HepG2 (cell line): ENCODE data around the gene AFF2. TPM values are rescaled to one million over a fixed set of nuclear protein-coding genes. Genes with fewer than 3 reads are reported as not detected.

Source experiments
- ATAC-seq: fragments of 200-7000 bp; cut with Tn5 transposase; 3 replicates; pipeline ENCODE4 v1.9.1; 2020; ENCODE audit warnings: mild to moderate bottlenecking, moderate library complexity
- BruUV-seq: library from RNA; stranded (reverse); fragments of 400-500 nt; replicated peaks from 2 replicates; lab custom pipeline; 2021; lab: Mats Ljungman, UMichigan
- CTCF ChIA-PET: fragments of 300-600 bp; formaldehyde crosslinking; extraction: SDS; loops from one replicate; lab custom pipeline; 2021; ENCODE audit warnings: low total read pairs, inconsistent platforms, low intra/inter-chr PET ratio; lab: Yijun Ruan, JAX
- POLR2A ChIA-PET: fragments of 350-600 bp; sonication (Branson Sonifier 250); formaldehyde crosslinking; loops from one replicate; lab custom pipeline; 2020; ENCODE audit warnings: antibody characterized with exemption, inconsistent platforms; lab: Yijun Ruan, JAX
- DNase-seq: peaks from one replicate; pipeline ENCODE4 v3.0.0-alpha.2; 2015; ENCODE audit warnings: low spot score
- FAIRE-seq: peaks from 3 replicates; lab custom pipeline; 2011; peaks lifted over from hg19 to GRCh38; lab: Jason Lieb, UNC
- H2AFZ ChIP-seq: one replicate; pipeline ENCODE4 v1.6.1; 2011; ENCODE audit warnings: low read length, inconsistent platforms
- H3K27ac ChIP-seq: fragments of 300-600 bp; 3 replicates; pipeline ENCODE4 v1.8.0; 2011; ENCODE audit warnings: mixed run types, mild to moderate bottlenecking, mixed read lengths, low read length, inconsistent platforms; ENCODE audit not compliant: insufficient read depth; ENCODE audit errors: extremely low read length
- H3K27me3 ChIP-seq, 2 experiments: fragments of 200-600 bp in 1 of 2; 2 replicates in 1 of 2; 3 replicates in 1 of 2; pipeline versions ENCODE4 v1.6.0 to v1.8.0; 2011; ENCODE audit warnings: low read length in 2 of 2, mild to moderate bottlenecking in 2 of 2, moderate library complexity in 2 of 2, inconsistent platforms in 1 of 2; ENCODE audit not compliant: insufficient read depth in 2 of 2, control insufficient read depth in 1 of 2
- H3K36me3 ChIP-seq, 2 experiments: fragments of 200-600 bp in 1 of 2; replicated peaks in 1 of 2; 2 replicates in 1 of 2; 3 replicates in 1 of 2; pipeline versions ENCODE4 v1.5.1 to v1.8.0; 2011; ENCODE audit warnings: low read length in 2 of 2, inconsistent platforms in 1 of 2; ENCODE audit not compliant: insufficient read depth in 2 of 2, control insufficient read depth in 1 of 2
- H3K4me1 ChIP-seq: 2 replicates; pipeline ENCODE4 v1.5.1; 2012; ENCODE audit warnings: low read length, inconsistent platforms; ENCODE audit not compliant: insufficient read depth
- H3K4me2 ChIP-seq: 2 replicates; pipeline ENCODE4 v1.6.0; 2011; ENCODE audit warnings: low read depth, low read length, inconsistent platforms
- H3K4me3 ChIP-seq, 3 experiments: fragments of 200-600 bp in 1 of 3; sonication (generic), shearing (Covaris generic) in 1 of 3; replicated peaks in 1 of 3; 2 replicates each; pipeline ENCODE4 v1.5.1; 2011 to 2016; ENCODE audit warnings: low read length in 3 of 3, inconsistent platforms in 2 of 3, low read depth in 2 of 3, mild to moderate bottlenecking in 2 of 3, control low read depth in 1 of 3, mixed read lengths in 1 of 3; ENCODE audit not compliant: insufficient read depth in 1 of 3
- H3K79me2 ChIP-seq: one replicate; pipeline ENCODE4 v1.6.1; 2011; ENCODE audit warnings: low read length, inconsistent platforms; ENCODE audit not compliant: insufficient read depth
- H3K9ac ChIP-seq: 2 replicates; pipeline ENCODE4 v1.6.0; 2011; ENCODE audit warnings: mild to moderate bottlenecking, low read depth, low read length, inconsistent platforms; ENCODE audit not compliant: insufficient read depth
- H3K9me3 ChIP-seq: 2 replicates; pipeline ENCODE4 v1.5.1; 2012; ENCODE audit warnings: mild to moderate bottlenecking, low read length
- H4K20me1 ChIP-seq: 2 replicates; pipeline ENCODE4 v1.6.0; 2011; ENCODE audit warnings: inconsistent platforms, mild to moderate bottlenecking, low read length, moderate library complexity; ENCODE audit not compliant: insufficient read depth
- CREB3 ChIP-seq: sonication (generic); formaldehyde crosslinking; IDR thresholded peaks from 2 replicates; pipeline ENCODE4 v1.5.0; 2020; ENCODE audit warnings: missing genetic modification reagents
- HNRNPL ChIP-seq: fragments of 200-400 bp; formaldehyde crosslinking; IDR thresholded peaks from 2 replicates; pipeline ENCODE4 v1.6.1; 2017; ENCODE audit warnings: mild to moderate bottlenecking, low read depth, low read length
- MED1 ChIP-seq: sonication (generic); formaldehyde crosslinking; IDR thresholded peaks from 2 replicates; pipeline ENCODE4 v1.4.0; 2020; ENCODE audit warnings: missing genetic modification reagents
- MZF1 ChIP-seq: sonication (generic); formaldehyde crosslinking; IDR thresholded peaks from 2 replicates; pipeline ENCODE4 v1.8.1; 2023; ENCODE audit warnings: mild to moderate bottlenecking, missing genetic modification reagents, borderline replicate concordance
- PAXIP1 ChIP-seq: sonication (generic); formaldehyde crosslinking; conservative IDR thresholded peaks from 2 replicates; pipeline ENCODE4 v1.4.0; 2020; ENCODE audit warnings: mild to moderate bottlenecking, missing genetic modification reagents, moderate library complexity
- SNAI1 ChIP-seq: sonication (generic); formaldehyde crosslinking; IDR thresholded peaks from 2 replicates; pipeline ENCODE4 v1.5.0; 2020; ENCODE audit warnings: mild to moderate bottlenecking, missing genetic modification reagents, borderline replicate concordance
- SRSF1 ChIP-seq: fragments of 200-400 bp; formaldehyde crosslinking; optimal IDR thresholded peaks from 2 replicates; pipeline ENCODE3; 2017; ENCODE audit warnings: mild to moderate bottlenecking, low read depth, low read length, moderate library complexity
- ZBTB38 ChIP-seq: sonication (generic); formaldehyde crosslinking; IDR thresholded peaks from 2 replicates; pipeline ENCODE4 v1.5.1; 2020; ENCODE audit warnings: mild to moderate bottlenecking, missing genetic modification reagents
- ZHX2 ChIP-seq, 2 experiments: sonication (generic) in 1 of 2; formaldehyde crosslinking in 1 of 2; IDR thresholded peaks; 2 replicates each; pipeline versions ENCODE4 v1.6.1 to v1.9.0; 2014 to 2022; ENCODE audit warnings: antibody characterized with exemption in 1 of 2, borderline replicate concordance in 1 of 2, inconsistent platforms in 1 of 2, low read depth in 1 of 2, missing genetic modification reagents in 1 of 2
- ZNF549 ChIP-seq: sonication (generic); formaldehyde crosslinking; IDR thresholded peaks from 2 replicates; pipeline ENCODE4 v1.5.0; 2020; ENCODE audit warnings: missing genetic modification reagents
- ZNF740 ChIP-seq: sonication (generic); formaldehyde crosslinking; IDR thresholded peaks from 2 replicates; pipeline ENCODE4 v1.4.0; 2020; ENCODE audit warnings: missing genetic modification reagents
- WGBS: methylation state at CpG from one replicate; pipeline ENCODE4 v1.1.6; 2017; ENCODE audit warnings: low lambda C conversion rate; 5-methylcytosine and 5-hydroxymethylcytosine counted together
- in situ Hi-C: cut with HindIII; loops from 2 replicates; pipeline ENCODE4 v1.10.0; 2017; ENCODE audit warnings: low pct_unique_long_range_greater_than_20kb; ENCODE audit not compliant: extremely low pct_ligation_motif_present
- intact Hi-C: fragments of 100-400 bp; cut with micrococcal nuclease; formaldehyde crosslinking; loops from one replicate; pipeline ENCODE4 v1.10.0; 2022; ENCODE audit not compliant: unreplicated experiment
- polyA plus RNA-seq, 8 experiments: library from polyadenylated mRNA; depleted of rRNA in 3 of 8; stranded (reverse) in 7 of 8; unstranded in 1 of 8; fragments of >200 nt; fragmentation: Illumina TruSeq in 4 of 8; extraction: Trizol in 4 of 8; gene quantifications; 2 replicates each; pipeline versions ENCODE4 v1.2.1 to v1.2.3, GENCODE V29; 2011 to 2016; ENCODE audit warnings: low read depth in 4 of 8, missing spikeins in 1 of 8, mixed read lengths in 1 of 8; ENCODE audit not compliant: insufficient read depth in 1 of 8
- total RNA-seq, 5 experiments: library from RNA; depleted of rRNA; stranded (reverse); fragments of >200 nt; fragmentation: Illumina TruSeq; extraction: Trizol; gene quantifications; 2 replicates each; pipeline ENCODE4 v1.2.3, GENCODE V29; 2016; ENCODE audit warnings: low read depth in 1 of 5

The AFF2 gene
- total and polyA plus RNA-seq, 2 of the 13 experiments (the other 11 are each of a cell fraction or from before 2014, with no cell fraction given): not detected

GRCh38 chrX:148917441-148917840 lies 417.0 kb downstream of the AFF2 start (continued):
- TF ChIP-seq PAXIP1 (CRISPR knock-in tag): no peak
- no peak for TF ChIP-seq HNRNPL
- no peak for TF ChIP-seq CREB3 (CRISPR knock-in tag)

- no peak overlapping the region for H3K4me3 ChIP-seq
- ATAC-seq (no peak), FAIRE-seq (no peak), DNase-seq (no peak)
- H3K79me2 ChIP-seq: no peaks in the 10 kb centered on the region
- H3K27me3 ChIP-seq: no peaks in the 10 kb centered on the region
- intact Hi-C loops (no loop called here), in situ Hi-C loops (no loop called here)
- H3K27ac ChIP-seq: no peak overlapping the region
- no peaks in the 10 kb centered on the region for H3K4me1 ChIP-seq
- H3K9ac ChIP-seq: no peak overlapping the region
- 0% methylated on average over 2 of the region's 2 CpGs for WGBS
- no peaks in the 10 kb centered on the region for H3K9me3 ChIP-seq
- ChIA-PET POLR2A (no interaction called here), CTCF (no interaction called here)
- H4K20me1 ChIP-seq: no peaks in the 10 kb centered on the region
- no TSS peak for BruUV-seq
- H3K4me2 ChIP-seq: no peak overlapping the region
- no peaks in the 10 kb centered on the region for H3K36me3 ChIP-seq
- H2AFZ ChIP-seq: no peak overlapping the region
- TF ChIP-seq ZBTB38 (CRISPR knock-in tag) (no peak), SRSF1 (no peak), ZHX2 (IDR thresholded peaks at IDR 0.05; ENCODE audit: low read depth) (no peak), ZHX2 (CRISPR knock-in tag; IDR thresholded peaks at IDR 0.05; ENCODE audit: borderline replicate concordance) (no peak), MED1 (CRISPR knock-in tag) (no peak), ZNF549 (CRISPR knock-in tag) (no peak), MZF1 (CRISPR knock-in tag) (no peak), SNAI1 (CRISPR knock-in tag) (no peak), ZNF740 (no peak)
Measured at GRCh38 chrX:148923631-148924030, 423.2 kb downstream of the AFF2 start.
